Measurements from ENCODE around the gene PRMT9.

DNA sequence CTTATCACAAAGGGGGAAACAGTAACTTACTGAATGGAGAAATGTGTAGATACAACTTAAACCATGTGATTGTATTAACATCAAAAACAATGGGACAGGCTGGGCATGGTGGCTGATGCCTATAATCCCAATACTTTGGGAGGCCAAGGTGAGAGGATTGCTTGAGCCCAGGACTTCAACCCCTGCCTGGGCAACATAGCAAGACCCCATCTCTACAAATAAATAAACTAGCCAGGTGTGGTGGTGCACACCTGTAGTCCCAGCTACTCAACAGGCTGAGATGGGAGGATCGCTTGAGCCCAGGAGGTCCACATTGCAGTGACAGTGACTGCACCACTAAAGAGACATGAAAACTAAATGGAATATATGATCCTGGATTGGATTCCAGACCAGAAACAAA lies 40.3 kb downstream of the PRMT9 start:
- no peak for TF ChIP-seq KLF10 (tag by site-specific recombination; IDR thresholded peaks at IDR 0.05)
- no peak for TF ChIP-seq ZNF350 (tag by site-specific recombination; IDR thresholded peaks at IDR 0.05)
- TF ChIP-seq OSR2 (tag by site-specific recombination; IDR thresholded peaks at IDR 0.05): no peak
- no peak for TF ChIP-seq ZNF530 (tag by site-specific recombination; IDR thresholded peaks at IDR 0.05; ENCODE audit: low read depth)
- TF ChIP-seq ZBTB44 (tag by site-specific recombination; IDR thresholded peaks at IDR 0.05): no peak
- TF ChIP-seq, protein P1, sequence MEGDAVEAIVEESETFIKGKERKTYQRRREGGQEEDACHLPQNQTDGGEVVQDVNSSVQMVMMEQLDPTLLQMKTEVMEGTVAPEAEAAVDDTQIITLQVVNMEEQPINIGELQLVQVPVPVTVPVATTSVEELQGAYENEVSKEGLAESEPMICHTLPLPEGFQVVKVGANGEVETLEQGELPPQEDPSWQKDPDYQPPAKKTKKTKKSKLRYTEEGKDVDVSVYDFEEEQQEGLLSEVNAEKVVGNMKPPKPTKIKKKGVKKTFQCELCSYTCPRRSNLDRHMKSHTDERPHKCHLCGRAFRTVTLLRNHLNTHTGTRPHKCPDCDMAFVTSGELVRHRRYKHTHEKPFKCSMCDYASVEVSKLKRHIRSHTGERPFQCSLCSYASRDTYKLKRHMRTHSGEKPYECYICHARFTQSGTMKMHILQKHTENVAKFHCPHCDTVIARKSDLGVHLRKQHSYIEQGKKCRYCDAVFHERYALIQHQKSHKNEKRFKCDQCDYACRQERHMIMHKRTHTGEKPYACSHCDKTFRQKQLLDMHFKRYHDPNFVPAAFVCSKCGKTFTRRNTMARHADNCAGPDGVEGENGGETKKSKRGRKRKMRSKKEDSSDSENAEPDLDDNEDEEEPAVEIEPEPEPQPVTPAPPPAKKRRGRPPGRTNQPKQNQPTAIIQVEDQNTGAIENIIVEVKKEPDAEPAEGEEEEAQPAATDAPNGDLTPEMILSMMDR (tag by site-specific recombination; IDR thresholded peaks at IDR 0.05): no peak
- no peak for TF ChIP-seq ZNF701 (tag by site-specific recombination; IDR thresholded peaks at IDR 0.05)
- no peak for TF ChIP-seq ZNF785 (tag by site-specific recombination; IDR thresholded peaks at IDR 0.05)
- TF ChIP-seq ZSCAN5A (tag by site-specific recombination; IDR thresholded peaks at IDR 0.05): no peak
- TF ChIP-seq HOXD13 (CRISPR knock-in tag; IDR thresholded peaks at IDR 0.05; ENCODE audit: borderline replicate concordance): no peak
- TF ChIP-seq ZBTB21 (tag by site-specific recombination; IDR thresholded peaks at IDR 0.05): no peak
